ENCODE measurements around the gene CPSF7.
"Not testable (repeated sequence)": the region's sequence is repeated elsewhere in the genome, so short reads cannot be mapped to it uniquely, and the experiment has no call there.

The CPSF7 gene

GRCh38 chr11:61429691-61430582, at the start of gene CPSF7, which contains the start of gene SDHAF2:
Gene CPSF7 (minus strand): TSS chr11:61429975. CDS start chr11:61429235, 740 bp downstream.
Gene SDHAF2 (plus strand): TSS chr11:61430124. CDS start chr11:61430147, 23 bp downstream.
- DNase-seq: peak; percentile 94
- in situ Hi-C loops (cut with MboI; ENCODE audit: low pct_unique_long_range_greater_than_20kb, low sequenced_read_pairs): no loop called here

GRCh38 chr11:61477727-61478148, 48.0 kb upstream of the CPSF7 start:
- in situ Hi-C loops (cut with MboI; ENCODE audit: low pct_unique_long_range_greater_than_20kb, low sequenced_read_pairs): no loop called here
- peak; percentile 57 for DNase-seq

DNA sequence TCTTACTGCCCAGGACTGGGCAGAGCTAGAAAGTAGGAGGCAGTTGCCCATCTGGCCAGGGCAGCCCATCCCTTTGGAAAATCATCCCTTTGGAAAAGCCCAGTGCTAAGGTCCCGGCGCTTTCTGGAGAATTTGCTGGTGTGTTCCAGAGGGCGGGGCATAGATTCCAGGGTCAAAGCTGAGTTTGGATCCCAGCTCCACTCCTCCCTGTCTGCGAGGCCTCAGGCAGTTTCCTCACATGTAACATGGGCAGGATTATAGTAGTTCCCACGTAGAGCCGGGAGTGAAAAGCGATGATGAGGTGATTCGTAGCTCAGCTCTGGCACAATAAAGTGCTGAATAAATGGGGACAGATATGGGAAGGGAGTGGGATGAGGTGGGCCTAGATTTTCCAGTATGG, 47.4 kb upstream of the CPSF7 start:
- in situ Hi-C loops (cut with MboI; ENCODE audit: low pct_unique_long_range_greater_than_20kb, low sequenced_read_pairs): no loop called here
- DNase-seq: no peak

DNA sequence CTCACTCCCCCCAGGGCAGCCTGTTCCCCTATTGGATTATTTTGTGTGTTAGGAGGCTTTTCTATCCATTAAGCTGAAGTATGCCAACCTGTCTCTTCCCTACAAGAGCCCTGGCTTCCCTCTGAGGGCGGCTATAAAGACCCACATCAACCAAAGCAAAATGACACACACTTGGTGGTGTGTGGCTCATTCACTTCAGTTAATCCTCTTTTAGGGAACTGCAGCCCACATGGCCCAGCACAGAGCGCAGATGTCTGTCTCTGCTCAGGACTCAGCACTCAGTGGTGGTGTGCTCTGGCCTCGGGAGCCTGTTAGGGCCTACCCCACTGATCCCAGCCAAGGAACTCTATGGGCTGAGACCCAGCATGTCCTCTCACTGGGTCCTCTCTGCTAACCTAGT, 46.6 kb upstream of the CPSF7 start:
- no peak for DNase-seq
- in situ Hi-C loops (cut with MboI; ENCODE audit: low pct_unique_long_range_greater_than_20kb, low sequenced_read_pairs): no loop called here

DNA sequence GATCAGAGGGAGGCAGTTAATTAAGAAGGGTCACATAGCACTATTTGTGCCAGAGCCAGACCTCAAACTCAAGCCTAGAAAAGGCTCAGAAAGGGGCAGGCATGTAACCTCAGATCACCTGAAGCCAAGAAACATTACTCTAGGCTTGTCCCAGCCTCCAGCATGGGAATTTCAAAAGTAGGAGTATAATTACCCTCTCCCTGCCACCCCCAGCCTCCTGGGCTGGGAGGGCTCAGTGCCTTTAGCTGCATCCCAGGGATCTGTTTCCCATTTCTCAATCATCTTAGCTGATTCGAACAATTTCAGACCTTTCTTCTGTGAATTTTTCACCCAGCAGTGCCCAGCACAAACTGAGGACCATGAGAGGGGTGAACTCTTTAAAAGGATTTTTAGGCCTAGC, 45.7 kb upstream of the CPSF7 start:
- in situ Hi-C loops (cut with MboI; ENCODE audit: low pct_unique_long_range_greater_than_20kb, low sequenced_read_pairs): no loop called here

DNA sequence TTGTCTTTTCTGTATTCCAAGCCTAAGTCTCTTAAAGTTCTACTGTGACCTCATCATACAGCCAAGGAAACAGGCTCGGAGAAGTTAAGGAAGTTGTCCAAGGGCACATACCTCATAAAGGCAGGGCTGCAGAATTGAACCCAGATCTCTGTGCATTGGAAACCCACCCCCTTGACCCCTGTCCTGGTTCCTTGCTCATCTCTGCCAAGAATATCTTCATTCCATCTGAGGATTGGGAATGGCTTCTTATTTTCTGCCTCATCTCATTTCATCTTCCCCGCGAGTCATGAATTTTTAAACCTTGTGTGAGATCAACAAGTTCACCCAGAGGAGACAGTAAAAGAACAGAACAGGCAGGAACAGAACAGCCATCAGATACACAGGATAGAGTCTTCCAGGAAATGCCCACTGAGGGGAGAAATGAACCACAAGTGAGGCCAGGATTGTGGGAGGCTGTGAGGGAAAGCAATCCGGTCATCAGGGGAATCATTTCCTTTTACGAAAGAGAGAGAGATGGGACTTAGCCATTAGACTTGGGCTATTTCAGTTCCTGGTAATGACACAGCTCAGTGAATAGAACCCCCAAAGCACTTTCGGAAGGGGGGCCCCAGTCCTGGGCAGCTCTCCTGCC, 44.4 kb upstream of the CPSF7 start:
- no peak for DNase-seq
- in situ Hi-C loops (cut with MboI; ENCODE audit: low pct_unique_long_range_greater_than_20kb, low sequenced_read_pairs): no loop called here

More for the DNA sequence above, 45.7 kb upstream of the CPSF7 start:
- no peak for DNase-seq

GRCh38 chr11:61473370-61474012, 43.7 kb upstream of the CPSF7 start:
- in situ Hi-C loops (cut with MboI; ENCODE audit: low pct_unique_long_range_greater_than_20kb, low sequenced_read_pairs): no loop called here
- no peak for DNase-seq

DNA sequence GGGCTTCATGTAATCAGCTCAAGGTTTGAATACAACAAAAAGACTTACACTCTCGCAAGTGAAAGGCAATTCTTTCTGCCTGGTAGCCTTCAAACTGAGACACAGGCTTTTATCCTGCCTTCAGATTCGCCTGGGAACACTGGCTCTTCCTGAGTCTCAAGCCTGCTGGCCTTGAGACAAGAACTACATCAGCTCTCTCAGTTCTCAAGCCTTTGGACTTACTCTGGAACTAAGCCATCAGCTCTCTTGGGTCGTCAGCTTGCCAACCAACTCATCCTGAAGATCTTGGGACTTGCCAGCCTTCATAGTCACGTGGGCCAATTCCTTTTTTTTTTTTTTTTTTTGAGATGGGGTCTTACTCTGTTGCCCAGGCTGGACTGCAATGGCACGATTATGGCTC, 43.1 kb upstream of the CPSF7 start:
- in situ Hi-C loops (cut with MboI; ENCODE audit: low pct_unique_long_range_greater_than_20kb, low sequenced_read_pairs): no loop called here
- no peak for DNase-seq

- no peak for DNase-seq
- in situ Hi-C loops (cut with MboI; ENCODE audit: low pct_unique_long_range_greater_than_20kb, low sequenced_read_pairs): no loop called here
Measured at GRCh38 chr11:61472282-61472681, 42.5 kb upstream of the CPSF7 start.

GRCh38 chr11:61468002-61468401, 38.2 kb upstream of the CPSF7 start:
- in situ Hi-C loops (cut with MboI; ENCODE audit: low pct_unique_long_range_greater_than_20kb, low sequenced_read_pairs): no loop called here
- no peak for DNase-seq

GRCh38 chr11:61467602-61468001, 37.8 kb upstream of the CPSF7 start:
- DNase-seq; in situ Hi-C loops (cut with MboI; ENCODE audit: low pct_unique_long_range_greater_than_20kb, low sequenced_read_pairs): not testable (repeated sequence)

DNA sequence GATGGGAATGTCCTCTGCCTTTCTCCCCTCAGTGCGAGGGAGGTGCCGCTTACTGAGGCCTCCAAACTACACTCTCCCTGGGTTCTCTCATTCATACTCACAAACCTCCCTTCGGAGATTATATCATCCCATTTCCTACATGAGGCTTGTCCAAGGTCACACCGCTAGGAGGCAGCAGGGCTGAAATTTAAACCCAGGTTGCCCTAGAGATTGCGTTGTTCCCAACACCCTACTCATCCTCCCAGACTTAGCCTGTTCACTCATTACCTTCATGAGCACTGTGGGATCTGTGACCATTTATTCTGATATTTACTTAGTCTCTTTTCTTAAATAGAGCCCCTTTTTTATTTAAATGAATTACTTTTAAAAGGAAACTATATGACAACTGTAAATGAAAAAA, 31.2 kb upstream of the CPSF7 start:
- DNase-seq: no peak
- in situ Hi-C loops (cut with MboI; ENCODE audit: low pct_unique_long_range_greater_than_20kb, low sequenced_read_pairs): no loop called here

- no peak for DNase-seq
- in situ Hi-C loops (cut with MboI; ENCODE audit: low pct_unique_long_range_greater_than_20kb, low sequenced_read_pairs): no loop called here
Measured at GRCh38 chr11:61460474-61460881, 30.7 kb upstream of the CPSF7 start.

- in situ Hi-C loops (cut with MboI; ENCODE audit: low pct_unique_long_range_greater_than_20kb, low sequenced_read_pairs): no loop called here
- no peak for DNase-seq
Measured at GRCh38 chr11:61454520-61454919, 24.7 kb upstream of the CPSF7 start.

GRCh38 chr11:61453695-61454094, 23.9 kb upstream of the CPSF7 start:
- no peak for DNase-seq
- in situ Hi-C loops (cut with MboI; ENCODE audit: low pct_unique_long_range_greater_than_20kb, low sequenced_read_pairs): no loop called here

DNA sequence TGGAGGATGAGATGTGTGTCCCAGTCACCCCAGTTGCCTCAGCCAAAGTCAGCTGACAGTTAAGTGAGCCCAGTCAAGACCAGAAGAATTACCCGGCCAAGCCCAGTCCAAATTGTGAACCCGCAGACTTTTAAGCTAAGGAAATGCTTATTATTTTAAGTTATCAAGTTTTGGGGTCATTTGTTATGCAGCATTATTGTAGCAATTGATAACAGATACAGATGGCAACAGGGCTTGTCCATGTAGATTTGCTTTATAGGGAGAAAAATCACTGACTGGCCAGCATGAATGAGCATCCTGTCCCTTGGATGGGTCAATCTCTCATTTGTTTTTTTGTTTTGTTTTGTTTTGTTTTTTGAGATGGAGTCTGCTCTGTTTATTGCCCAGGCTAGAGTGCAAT, 23.1 kb upstream of the CPSF7 start:
- no peak for DNase-seq
- in situ Hi-C loops (cut with MboI; ENCODE audit: low pct_unique_long_range_greater_than_20kb, low sequenced_read_pairs): no loop called here

DNA sequence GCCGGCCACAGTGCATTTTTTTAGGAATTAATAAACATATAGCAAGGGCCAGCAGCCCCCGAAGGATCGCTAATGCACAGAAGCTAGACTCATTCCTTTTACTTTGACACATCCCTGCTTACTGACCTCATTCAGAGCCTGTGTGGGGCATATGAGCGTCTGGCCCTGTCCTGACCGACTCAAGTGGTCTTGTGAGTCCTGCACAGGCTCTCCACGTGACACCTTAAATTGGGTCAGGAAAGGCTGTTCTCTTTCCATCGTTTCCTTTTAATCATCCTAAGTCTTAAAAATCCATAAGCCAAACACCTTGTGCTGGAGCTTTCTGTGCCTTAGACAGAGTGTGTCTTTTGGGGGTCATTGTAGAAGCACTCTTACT, 18.8 kb upstream of the CPSF7 start:
- in situ Hi-C loops (cut with MboI; ENCODE audit: low pct_unique_long_range_greater_than_20kb, low sequenced_read_pairs): no loop called here
- no peak for DNase-seq

GRCh38 chr11:61447601-61448551, 18.1 kb upstream of the CPSF7 start:
- in situ Hi-C loops (cut with MboI; ENCODE audit: low pct_unique_long_range_greater_than_20kb, low sequenced_read_pairs): no loop called here
- DNase-seq: no peak

DNA sequence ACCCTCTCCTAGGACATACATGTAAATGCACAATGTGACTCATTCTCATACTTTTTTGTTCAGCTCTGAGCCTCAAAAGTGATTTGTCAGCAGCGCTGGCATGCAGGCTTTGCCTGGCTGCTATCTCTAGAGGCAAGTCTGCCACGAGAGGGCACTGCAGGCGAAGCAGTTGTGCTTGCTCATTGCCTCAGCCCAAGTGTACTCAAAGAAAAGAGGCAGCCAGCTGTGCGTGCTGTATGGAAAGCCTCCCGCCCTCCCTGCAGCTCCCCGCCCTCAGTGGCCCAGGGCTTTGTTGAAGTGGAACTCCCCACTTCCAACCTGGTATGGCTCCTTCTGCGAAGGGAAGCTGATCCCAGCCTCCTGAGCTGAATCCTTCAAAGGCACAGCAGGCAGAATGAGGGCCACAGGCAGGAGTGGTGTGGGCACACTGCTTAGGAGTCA, 16.5 kb upstream of the CPSF7 start:
- peak; percentile 75 for DNase-seq

More for the DNA sequence above, 16.5 kb upstream of the CPSF7 start:
- in situ Hi-C loops (cut with MboI; ENCODE audit: low pct_unique_long_range_greater_than_20kb, low sequenced_read_pairs): no loop called here

Measured in KBM-7 (cell line).